ENCODE data around the gene CRMP1. TPM values are rescaled to one million over a fixed set of nuclear protein-coding genes. Genes with fewer than 3 reads are reported as not detected.

CRMP1 gene
- total RNA-seq, 4 donors from 2014 or later: 0.28 to 1.9 (median 0.44) TPM; not detected in 1

GRCh38 chr4:5884796-5885195, 8.1 kb downstream of the CRMP1 start:
- DNase-seq (ENCODE audit: low spot score): no peak
- ATAC-seq (ENCODE audit: low FRiP score): no peak

GRCh38 chr4:5883916-5884315, 9.0 kb downstream of the CRMP1 start:
- ATAC-seq (ENCODE audit: low FRiP score) (no peak), DNase-seq (ENCODE audit: low spot score) (no peak)
- TF ChIP-seq CTCF (IDR thresholded peaks at IDR 0.05): no peak

More at GRCh38 chr4:5884796-5885195, 8.1 kb downstream of the CRMP1 start:
- TF ChIP-seq CTCF (IDR thresholded peaks at IDR 0.05): no peak

GRCh38 chr4:5882947-5883346, 9.9 kb downstream of the CRMP1 start:
- no peak for ATAC-seq (ENCODE audit: low FRiP score)
- no peak for DNase-seq (ENCODE audit: low spot score)
- TF ChIP-seq CTCF (IDR thresholded peaks at IDR 0.05): no peak

- TF ChIP-seq CTCF (IDR thresholded peaks at IDR 0.05): no peak
- DNase-seq (ENCODE audit: low spot score) (no peak), ATAC-seq (ENCODE audit: low FRiP score) (no peak)
Measured at GRCh38 chr4:5881340-5881739, 11.5 kb downstream of the CRMP1 start.

- no peak for TF ChIP-seq CTCF (IDR thresholded peaks at IDR 0.05)
- ATAC-seq (ENCODE audit: low FRiP score) (no peak), DNase-seq (ENCODE audit: low spot score) (no peak)
Measured at GRCh38 chr4:5878359-5878758, 14.5 kb downstream of the CRMP1 start.

- TF ChIP-seq CTCF (IDR thresholded peaks at IDR 0.05): no peak
- no peak for DNase-seq (ENCODE audit: low spot score)
- no peak for ATAC-seq (ENCODE audit: low FRiP score)
Measured at GRCh38 chr4:5877392-5877791, 15.5 kb downstream of the CRMP1 start.

GRCh38 chr4:5874811-5875449, 18.0 kb downstream of the CRMP1 start:
- no peak for DNase-seq (ENCODE audit: low spot score)
- no peak for ATAC-seq (ENCODE audit: low FRiP score)
- TF ChIP-seq CTCF (IDR thresholded peaks at IDR 0.05): no peak

Data from omental fat pad (tissue), 4 donors.